OCI-LY7 (cell line): Measurements from ENCODE around the gene SV2C. TPM values are rescaled to one million over a fixed set of nuclear protein-coding genes. Genes with fewer than 3 reads are reported as not detected.

Experiments
- BruUV-seq: library from RNA; stranded (reverse); fragments of 400-500 nt; replicated peaks from 2 replicates; lab custom pipeline; 2021; lab: Mats Ljungman, UMichigan
- CTCF ChIA-PET: fragments of 300-600 bp; sonication (Branson Sonifier 250); formaldehyde crosslinking; loops from one replicate; lab custom pipeline; 2022; ENCODE audit warnings: antibody characterized with exemption; ENCODE audit not compliant: unreplicated experiment; lab: Charles Lee
- POLR2A ChIA-PET: fragments of 300-600 bp; sonication (Branson Sonifier 250); formaldehyde crosslinking; loops from one replicate; lab custom pipeline; 2022; ENCODE audit warnings: antibody characterized with exemption; lab: Charles Lee
- DNase-seq: peaks from one replicate; pipeline ENCODE4 v3.0.0-alpha.2; 2015; ENCODE audit warnings: low spot score
- H2AFZ ChIP-seq: fragments of 200-600 bp; sonication (generic), shearing (Covaris generic); 2 replicates; pipeline ENCODE4 v1.6.1; 2014; ENCODE audit warnings: mild to moderate bottlenecking, antibody characterized with exemption, low read length, moderate library complexity
- H3K27ac ChIP-seq: fragments of 200-600 bp; sonication (generic); 2 replicates; pipeline ENCODE4 v1.5.1; 2014; ENCODE audit warnings: mixed run types, low read depth, mild to moderate bottlenecking, moderate library complexity, low read length, inconsistent platforms; ENCODE audit not compliant: poor library complexity, severe bottlenecking
- H3K36me3 ChIP-seq: fragments of 200-600 bp; sonication (generic); 2 replicates; pipeline ENCODE4 v1.6.1; 2014; ENCODE audit warnings: mild to moderate bottlenecking, antibody characterized with exemption, low read length, moderate library complexity, mixed read lengths; ENCODE audit not compliant: insufficient read depth
- H3K4me1 ChIP-seq: fragments of 200-600 bp; sonication (generic); 2 replicates; pipeline ENCODE4 v1.5.1; 2014; ENCODE audit warnings: mild to moderate bottlenecking, low read length; ENCODE audit not compliant: insufficient read depth, poor library complexity, severe bottlenecking
- H3K4me2 ChIP-seq: fragments of 200-600 bp; sonication (generic); 2 replicates; pipeline ENCODE4 v1.6.1; 2014; ENCODE audit warnings: mild to moderate bottlenecking, low read length
- H3K4me3 ChIP-seq: fragments of 200-600 bp; sonication (generic); 2 replicates; pipeline ENCODE4 v1.5.1; 2014; ENCODE audit warnings: mild to moderate bottlenecking, low read depth, low read length; ENCODE audit not compliant: poor library complexity, severe bottlenecking
- H3K79me2 ChIP-seq: fragments of 200-600 bp; sonication (generic); 2 replicates; pipeline ENCODE4 v1.6.1; 2016; ENCODE audit warnings: low read depth, mild to moderate bottlenecking, low read length, moderate library complexity, mixed read lengths; ENCODE audit not compliant: insufficient read depth
- H3K9me2 ChIP-seq: fragments of 200-600 bp; sonication (generic); 2 replicates; pipeline ENCODE4 v1.6.1; 2016; ENCODE audit warnings: mild to moderate bottlenecking, low read length, mixed read lengths; ENCODE audit not compliant: insufficient read depth
- H3K9me3 ChIP-seq: fragments of 200-600 bp; sonication (generic); 2 replicates; pipeline ENCODE4 v1.6.1; 2014; ENCODE audit warnings: mild to moderate bottlenecking, mixed run types, low read length, mixed read lengths
- H4K20me1 ChIP-seq: fragments of 200-600 bp; sonication (generic); 2 replicates; pipeline ENCODE4 v1.6.1; 2014; ENCODE audit warnings: mild to moderate bottlenecking, antibody characterized with exemption, low read length, moderate library complexity, mixed read lengths; ENCODE audit not compliant: insufficient read depth
- CTCF ChIP-seq: fragments of 200-600 bp; sonication (generic); conservative IDR thresholded peaks from 2 replicates; pipeline ENCODE4 v1.5.1; 2014; ENCODE audit warnings: mild to moderate bottlenecking, antibody characterized with exemption, low read length, moderate library complexity, mixed read lengths
- EZH2phosphoT487 ChIP-seq: fragments of 200-600 bp; sonication (generic); IDR thresholded peaks from 2 replicates; pipeline ENCODE4 v1.6.1; 2018; ENCODE audit warnings: low read depth, borderline replicate concordance, mild to moderate bottlenecking, mixed run types, antibody characterized with exemption, low read length, moderate library complexity, mixed read lengths
- intact Hi-C: fragments of 100-400 bp; cut with micrococcal nuclease; formaldehyde crosslinking; loops from one replicate; pipeline ENCODE4 v1.10.0; 2022; ENCODE audit not compliant: unreplicated experiment
- total RNA-seq, 2 experiments: library from RNA; depleted of rRNA in 1 of 2; stranded (reverse); fragments of >200 nt in 1 of 2; shearing (Covaris generic) in 1 of 2; gene quantifications; 2 replicates each; pipeline ENCODE4 v1.2.3, GENCODE V29; 2014 to 2022

Gene SV2C
- total RNA-seq, 2 experiments from 2014 or later = not detected

- BruUV-seq = no TSS peak
- Histone ChIP-seq H2AFZ (peak overlapping the region; percentile 91), H4K20me1 (no peaks in the 10 kb centered on the region), H3K4me3 (no peak overlapping the region), H3K4me1 (peaks cover 26% of the 10 kb centered on the region), H3K4me2 (peak overlapping the region; percentile 26), H3K9me3 (no peaks in the 10 kb centered on the region), H3K36me3 (no peaks in the 10 kb centered on the region), H3K9me2 (no peaks in the 10 kb centered on the region), H3K79me2 (no peaks in the 10 kb centered on the region), H3K27ac (no peak overlapping the region)
- TF ChIP-seq CTCF (no peak), EZH2phosphoT487 (no peak)
- ChIA-PET CTCF (interaction anchor here (0.6 to 1.4 kb wide), 2 partner anchors 62 to 64 kb away, joined by 3 to 5 read pairs; partner anchors contain the start of gene IQGAP2), POLR2A (interaction anchor here (0.6 to 3.1 kb wide), 6 partner anchors 9 to 34 kb away, joined by 3 to 25 read pairs (median 4); no protein-coding TSS in a partner anchor)
- intact Hi-C loops = no loop called here
- DNase-seq = peak; percentile 34
These were observed 258.6 kb downstream of the SV2C start for GRCh38 chr5:76341651-76342334.

GRCh38 chr5:76342474-76342873, 259.3 kb downstream of the SV2C start:
- H3K9me3 ChIP-seq = no peaks in the 10 kb centered on the region
- ChIA-PET CTCF (interaction anchor here (0.6 to 1.4 kb wide), 2 partner anchors 61 to 63 kb away, joined by 3 to 5 read pairs; partner anchors contain the start of gene IQGAP2), POLR2A (interaction anchor here (0.6 to 3.1 kb wide), 5 partner anchors 9 to 33 kb away, joined by 3 to 25 read pairs (median 4); no protein-coding TSS in a partner anchor)
- H3K4me3 ChIP-seq = no peak overlapping the region
- no peaks in the 10 kb centered on the region for H4K20me1 ChIP-seq
- intact Hi-C loops = no loop called here
- DNase-seq = no peak
- no peak for TF ChIP-seq CTCF
- TF ChIP-seq EZH2phosphoT487 = no peak
- H3K27ac ChIP-seq = no peak overlapping the region
- no peaks in the 10 kb centered on the region for H3K36me3 ChIP-seq
- no peaks in the 10 kb centered on the region for H3K9me2 ChIP-seq
- peak overlapping the region; percentile 91 for H2AFZ ChIP-seq
- no peaks in the 10 kb centered on the region for H3K79me2 ChIP-seq
- BruUV-seq = no TSS peak
- H3K4me2 ChIP-seq = peak overlapping the region; percentile 26
- H3K4me1 ChIP-seq = peaks cover 25% of the 10 kb centered on the region

- no TSS peak for BruUV-seq
- intact Hi-C loops = no loop called here
- Histone ChIP-seq H3K79me2 (no peaks in the 10 kb centered on the region), H3K9me3 (no peaks in the 10 kb centered on the region), H3K36me3 (no peaks in the 10 kb centered on the region), H3K27ac (no peak overlapping the region), H3K4me3 (no peak overlapping the region), H3K4me2 (no peak overlapping the region), H3K4me1 (peaks cover 42% of the 10 kb centered on the region), H3K9me2 (no peaks in the 10 kb centered on the region), H2AFZ (no peak overlapping the region), H4K20me1 (no peaks in the 10 kb centered on the region)
- POLR2A ChIA-PET = interaction anchor here (1.6 kb wide), 2 partner anchors 11 to 12 kb away, joined by 3 to 5 read pairs; no protein-coding TSS in a partner anchor
- TF ChIP-seq EZH2phosphoT487 = no peak
- no peak for TF ChIP-seq CTCF
- CTCF ChIA-PET = no interaction called here
- no peak for DNase-seq
These were observed 262.4 kb downstream of the SV2C start for GRCh38 chr5:76345582-76345981.
